OCI-LY3 (cell line): Measurements from ENCODE around the gene CCDC66.

ENCODE experiments used
- EZH2phosphoT487 ChIP-seq: fragments of 200-600 bp; shearing (Covaris generic); IDR thresholded peaks from 2 replicates; pipeline ENCODE4 v1.6.1; 2018; ENCODE audit warnings: antibody characterized with exemption, mixed run types, low read depth
- TF ChIP-seq, protein P1 (sequence below): fragments of 200-600, 300-600 bp; sonication (generic); IDR thresholded peaks from 2 replicates; pipeline ENCODE4 v1.5.1; 2014; ENCODE audit warnings: antibody characterized with exemption, low read length, low read depth

DNA sequence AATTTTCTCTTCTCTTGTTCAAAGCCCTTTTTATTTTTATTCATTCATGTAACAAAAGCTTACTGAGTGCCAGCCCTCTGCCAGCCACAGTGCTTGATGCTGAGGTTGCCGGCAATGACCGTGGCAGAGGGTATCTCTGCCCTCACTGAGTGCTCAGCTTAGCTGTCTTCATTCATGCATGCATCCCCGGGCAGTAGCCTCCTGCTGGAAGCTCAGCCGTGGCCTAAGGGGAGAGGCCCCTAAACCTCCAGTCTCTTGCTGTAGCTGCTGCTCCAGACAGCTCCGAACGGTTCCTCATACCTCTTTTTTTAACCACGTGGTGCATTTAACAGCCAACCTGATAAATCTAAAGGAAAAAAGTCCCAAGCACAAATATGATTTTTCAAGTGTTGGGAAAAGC is 34.6 kb upstream of the CCDC66 start:
- TF ChIP-seq, protein P1, sequence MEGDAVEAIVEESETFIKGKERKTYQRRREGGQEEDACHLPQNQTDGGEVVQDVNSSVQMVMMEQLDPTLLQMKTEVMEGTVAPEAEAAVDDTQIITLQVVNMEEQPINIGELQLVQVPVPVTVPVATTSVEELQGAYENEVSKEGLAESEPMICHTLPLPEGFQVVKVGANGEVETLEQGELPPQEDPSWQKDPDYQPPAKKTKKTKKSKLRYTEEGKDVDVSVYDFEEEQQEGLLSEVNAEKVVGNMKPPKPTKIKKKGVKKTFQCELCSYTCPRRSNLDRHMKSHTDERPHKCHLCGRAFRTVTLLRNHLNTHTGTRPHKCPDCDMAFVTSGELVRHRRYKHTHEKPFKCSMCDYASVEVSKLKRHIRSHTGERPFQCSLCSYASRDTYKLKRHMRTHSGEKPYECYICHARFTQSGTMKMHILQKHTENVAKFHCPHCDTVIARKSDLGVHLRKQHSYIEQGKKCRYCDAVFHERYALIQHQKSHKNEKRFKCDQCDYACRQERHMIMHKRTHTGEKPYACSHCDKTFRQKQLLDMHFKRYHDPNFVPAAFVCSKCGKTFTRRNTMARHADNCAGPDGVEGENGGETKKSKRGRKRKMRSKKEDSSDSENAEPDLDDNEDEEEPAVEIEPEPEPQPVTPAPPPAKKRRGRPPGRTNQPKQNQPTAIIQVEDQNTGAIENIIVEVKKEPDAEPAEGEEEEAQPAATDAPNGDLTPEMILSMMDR, result no peak
- TF ChIP-seq EZH2phosphoT487, result no peak
